PC-9 (cell line): ENCODE results near the gene ADAMTS16. TPM values are rescaled to one million over a fixed set of nuclear protein-coding genes. Genes with fewer than 3 reads are reported as not detected.

Experiments used
- BruUV-seq: library from RNA; stranded (reverse); fragments of 400-500 nt; replicated peaks from 2 replicates; lab custom pipeline; 2021; lab: Mats Ljungman, UMichigan
- CTCF ChIA-PET: fragments of 300-600 bp; sonication (Branson Sonifier 250); formaldehyde crosslinking; loops from one replicate; lab custom pipeline; 2022; ENCODE audit warnings: antibody characterized with exemption; lab: Charles Lee
- POLR2A ChIA-PET: fragments of 300-600 bp; sonication (Branson Sonifier 250); formaldehyde crosslinking; loops from one replicate; lab custom pipeline; 2022; ENCODE audit warnings: antibody characterized with exemption; ENCODE audit not compliant: unreplicated experiment; lab: Charles Lee
- DNase-seq, 2 experiments: peaks; one replicate each; pipeline versions ENCODE4 v3.0.0 to v3.0.0-alpha.2; 2015 to 2022; ENCODE audit warnings: mixed read lengths in 1 of 2
- H2AFZ ChIP-seq: fragments of 200-600 bp; sonication (generic); 2 replicates; pipeline ENCODE4 v1.8.1; 2017; ENCODE audit warnings: antibody characterized with exemption
- H3F3A ChIP-seq: fragments of 200-600 bp; sonication (generic); 2 replicates; pipeline ENCODE4 v1.8.1; 2017; ENCODE audit warnings: antibody characterized with exemption, mild to moderate bottlenecking, low read depth; ENCODE audit not compliant: insufficient read depth
- H3K27ac ChIP-seq: fragments of 200-600 bp; sonication (generic); 2 replicates; pipeline ENCODE4 v1.6.1; 2016; ENCODE audit warnings: mixed run types
- H3K27me3 ChIP-seq: fragments of 200-600 bp; sonication (generic); 2 replicates; pipeline ENCODE4 v1.6.1; 2016; ENCODE audit warnings: low read depth, mixed run types; ENCODE audit not compliant: insufficient read depth
- H3K36me3 ChIP-seq: fragments of 200-600 bp; sonication (generic); 2 replicates; pipeline ENCODE4 v1.6.1; 2016; ENCODE audit warnings: low read depth, mixed run types
- H3K4me1 ChIP-seq: fragments of 200-600 bp; sonication (generic); replicated peaks from 2 replicates; pipeline ENCODE4 v1.6.1; 2016; ENCODE audit warnings: mixed run types; ENCODE audit not compliant: insufficient read depth
- H3K4me2 ChIP-seq: fragments of 200-600 bp; sonication (generic); 2 replicates; pipeline ENCODE4 v1.6.1; 2017; ENCODE audit warnings: mixed run types
- H3K4me3 ChIP-seq: fragments of 200-600 bp; sonication (generic); 2 replicates; pipeline ENCODE4 v1.6.1; 2016; ENCODE audit warnings: mixed run types
- H3K79me2 ChIP-seq: fragments of 200-600 bp; sonication (generic); 2 replicates; pipeline ENCODE4 v1.6.1; 2017; ENCODE audit warnings: low read depth, mixed run types
- H3K9me2 ChIP-seq: fragments of 200-600 bp; sonication (generic); 2 replicates; pipeline ENCODE4 v1.8.1; 2017; ENCODE audit warnings: mild to moderate bottlenecking; ENCODE audit not compliant: insufficient read depth
- H3K9me3 ChIP-seq: fragments of 200-600 bp; sonication (generic); 2 replicates; pipeline ENCODE4 v1.8.1; 2016; ENCODE audit warnings: low read depth; ENCODE audit not compliant: insufficient read depth
- H4K20me1 ChIP-seq: fragments of 200-600 bp; sonication (generic); 2 replicates; pipeline ENCODE4 v1.8.1; 2017; ENCODE audit not compliant: insufficient read depth
- CTCF ChIP-seq: fragments of 200-600 bp; sonication (generic); conservative IDR thresholded peaks from 2 replicates; pipeline ENCODE4 v1.6.1; 2017; ENCODE audit warnings: mixed run types, antibody characterized with exemption, mild to moderate bottlenecking, moderate library complexity
- EZH2 ChIP-seq: fragments of 200-600 bp; sonication (generic); IDR thresholded peaks from 2 replicates; pipeline ENCODE4 v1.8.0; 2017; ENCODE audit warnings: antibody characterized with exemption, low read depth
- intact Hi-C: fragments of 100-400 bp; cut with micrococcal nuclease; formaldehyde crosslinking; loops from one replicate; pipeline ENCODE4 v1.10.0; 2022; ENCODE audit not compliant: unreplicated experiment
- total RNA-seq: library from RNA; stranded (reverse); gene quantifications from 2 replicates; pipeline ENCODE4 v1.2.3, GENCODE V29; 2021

Gene ADAMTS16
- total RNA-seq, 1 experiment from 2014 or later = 26.4 TPM

GRCh38 chr5:5342784-5343183 is 202.7 kb downstream of the ADAMTS16 start:
- H3K4me2 ChIP-seq = no peak overlapping the region
- no peaks in the 10 kb centered on the region for H3K9me3 ChIP-seq
- H2AFZ ChIP-seq = no peak overlapping the region
- TF ChIP-seq CTCF (no peak), EZH2 (no peak)
- no peaks in the 10 kb centered on the region for H3K79me2 ChIP-seq
- H3K4me3 ChIP-seq = no peak overlapping the region
- DNase-seq = no peak
- H3K36me3 ChIP-seq = no peaks in the 10 kb centered on the region
- intact Hi-C loops = no loop called here
- no peaks in the 10 kb centered on the region for H4K20me1 ChIP-seq
- no peaks in the 10 kb centered on the region; the same call in 1 of the 2 replicates for H3F3A ChIP-seq
- no peaks in the 10 kb centered on the region for H3K27me3 ChIP-seq
- peaks cover 4% of the 10 kb centered on the region; the same call in 1 of the 2 replicates for H3K4me1 ChIP-seq
- ChIA-PET POLR2A (no interaction called here), CTCF (interaction anchor here (0.7 kb wide), 2 partner anchors 78 to 80 kb away, joined by 4 to 8 read pairs; partner anchors contain the start of gene ICE1)
- BruUV-seq = no TSS peak
- no peaks in the 10 kb centered on the region for H3K9me2 ChIP-seq
- H3K27ac ChIP-seq = no peak overlapping the region

- Histone ChIP-seq H2AFZ (no peak overlapping the region), H3K36me3 (no peaks in the 10 kb centered on the region), H3K4me1 (peaks cover 4% of the 10 kb centered on the region; the same call in 1 of the 2 replicates), H3K4me2 (no peak overlapping the region), H3K27me3 (no peaks in the 10 kb centered on the region), H3K79me2 (no peaks in the 10 kb centered on the region), H3K4me3 (no peak overlapping the region), H3K9me3 (no peaks in the 10 kb centered on the region), H3F3A (no peaks in the 10 kb centered on the region; the same call in 1 of the 2 replicates), H4K20me1 (no peaks in the 10 kb centered on the region), H3K27ac (no peak overlapping the region), H3K9me2 (no peaks in the 10 kb centered on the region)
- intact Hi-C loops = no loop called here
- TF ChIP-seq CTCF (no peak), EZH2 (no peak)
- ChIA-PET POLR2A (no interaction called here), CTCF (interaction anchor here (1.2 kb wide), 1 partner anchor 14 kb away, joined by 4 read pairs; no protein-coding TSS in a partner anchor)
- no peak for DNase-seq
- BruUV-seq = no TSS peak
Observed at GRCh38 chr5:5343568-5343967, 203.4 kb downstream of the ADAMTS16 start.

GRCh38 chr5:5344051-5344571 is 204.0 kb downstream of the ADAMTS16 start:
- intact Hi-C loops = no loop called here
- POLR2A ChIA-PET = no interaction called here
- peaks cover 4% of the 10 kb centered on the region; the same call in 1 of the 2 replicates for H3K4me1 ChIP-seq
- no peak overlapping the region for H3K4me2 ChIP-seq
- H3F3A ChIP-seq = no peaks in the 10 kb centered on the region; the same call in 1 of the 2 replicates
- no peak for TF ChIP-seq EZH2
- TF ChIP-seq CTCF = no peak
- H4K20me1 ChIP-seq = no peaks in the 10 kb centered on the region
- BruUV-seq = no TSS peak
- no peak for DNase-seq
- no peak overlapping the region for H3K4me3 ChIP-seq
- no peak overlapping the region for H2AFZ ChIP-seq
- H3K79me2 ChIP-seq = no peaks in the 10 kb centered on the region
- no peaks in the 10 kb centered on the region for H3K9me2 ChIP-seq
- no peaks in the 10 kb centered on the region for H3K9me3 ChIP-seq
- CTCF ChIA-PET = interaction anchor here (0.5 to 1.2 kb wide), 2 partner anchors 13 to 200 kb away, joined by 3 to 4 read pairs; no protein-coding TSS in a partner anchor
- H3K27me3 ChIP-seq = no peaks in the 10 kb centered on the region
- H3K27ac ChIP-seq = no peak overlapping the region
- H3K36me3 ChIP-seq = no peaks in the 10 kb centered on the region
